ENCODE data around the gene ZFP82.

ZFP82 gene

GRCh38 chr19:36418287-36419001, at the start of gene ZFP82:
Gene ZFP82, minus strand, starts transcription at chr19:36418644. Its CDS starts 8,855 bp downstream, at chr19:36409789.
- Histone ChIP-seq H3K4me1 (ENCODE audit: control insufficient read depth, insufficient read depth, low read length) (peaks cover 8% of the 10 kb centered on the region), H3K27me3 (ENCODE audit: control insufficient read depth, insufficient read depth, low read length) (peaks cover 5% of the 10 kb centered on the region), H3K9me3 (ENCODE audit: control insufficient read depth, low read length) (no peaks in the 10 kb centered on the region), H3K36me3 (ENCODE audit: control insufficient read depth, insufficient read depth, low read length) (no peaks in the 10 kb centered on the region), H3K4me3 (ENCODE audit: low read length) (peak within 1 kb of the TSS; percentile 26), H3K9ac (ENCODE audit: low read length) (peak within 1 kb of the TSS; percentile 73)

- Histone ChIP-seq H3K36me3 (ENCODE audit: control insufficient read depth, insufficient read depth, low read length) (no peaks in the 10 kb centered on the region), H3K9me3 (ENCODE audit: control insufficient read depth, low read length) (no peaks in the 10 kb centered on the region), H3K27me3 (ENCODE audit: control insufficient read depth, insufficient read depth, low read length) (no peaks in the 10 kb centered on the region)
Observed at GRCh38 chr19:36460046-36460445, 41.6 kb upstream of the ZFP82 start.

GRCh38 chr19:36456831-36457230, 38.4 kb upstream of the ZFP82 start:
- Histone ChIP-seq H3K4me3 (ENCODE audit: low read length) (no peak overlapping the region), H3K27me3 (ENCODE audit: control insufficient read depth, insufficient read depth, low read length) (no peaks in the 10 kb centered on the region), H3K36me3 (ENCODE audit: control insufficient read depth, insufficient read depth, low read length) (no peaks in the 10 kb centered on the region), H3K9ac (ENCODE audit: low read length) (no peak overlapping the region), H3K9me3 (ENCODE audit: control insufficient read depth, low read length) (no peaks in the 10 kb centered on the region), H3K4me1 (ENCODE audit: control insufficient read depth, insufficient read depth, low read length) (no peaks in the 10 kb centered on the region)

More at GRCh38 chr19:36460046-36460445, 41.6 kb upstream of the ZFP82 start:
- Histone ChIP-seq H3K4me1 (ENCODE audit: control insufficient read depth, insufficient read depth, low read length) (no peaks in the 10 kb centered on the region), H3K4me3 (ENCODE audit: low read length) (no peak overlapping the region), H3K9ac (ENCODE audit: low read length) (no peak overlapping the region)

- Histone ChIP-seq H3K4me1 (ENCODE audit: control insufficient read depth, insufficient read depth, low read length) (no peaks in the 10 kb centered on the region), H3K9ac (ENCODE audit: low read length) (no peak overlapping the region), H3K27me3 (ENCODE audit: control insufficient read depth, insufficient read depth, low read length) (no peaks in the 10 kb centered on the region), H3K4me3 (ENCODE audit: low read length) (no peak overlapping the region), H3K9me3 (ENCODE audit: control insufficient read depth, low read length) (peaks cover 15% of the 10 kb centered on the region), H3K36me3 (ENCODE audit: control insufficient read depth, insufficient read depth, low read length) (no peaks in the 10 kb centered on the region)
Observed at GRCh38 chr19:36449059-36449670, 30.7 kb upstream of the ZFP82 start.

- no peaks in the 10 kb centered on the region for H3K4me1 ChIP-seq (ENCODE audit: control insufficient read depth, insufficient read depth, low read length)
- H3K36me3 ChIP-seq (ENCODE audit: control insufficient read depth, insufficient read depth, low read length): no peaks in the 10 kb centered on the region
- no peaks in the 10 kb centered on the region for H3K9me3 ChIP-seq (ENCODE audit: control insufficient read depth, low read length)
- no peaks in the 10 kb centered on the region for H3K27me3 ChIP-seq (ENCODE audit: control insufficient read depth, insufficient read depth, low read length)
- no peak overlapping the region for H3K4me3 ChIP-seq (ENCODE audit: low read length)
- no peak overlapping the region for H3K9ac ChIP-seq (ENCODE audit: low read length)
Observed at GRCh38 chr19:36441339-36441738, 22.9 kb upstream of the ZFP82 start.

- Histone ChIP-seq H3K4me3 (ENCODE audit: low read length) (no peak overlapping the region), H3K9ac (ENCODE audit: low read length) (no peak overlapping the region), H3K27me3 (ENCODE audit: control insufficient read depth, insufficient read depth, low read length) (no peaks in the 10 kb centered on the region), H3K9me3 (ENCODE audit: control insufficient read depth, low read length) (no peaks in the 10 kb centered on the region), H3K36me3 (ENCODE audit: control insufficient read depth, insufficient read depth, low read length) (no peaks in the 10 kb centered on the region), H3K4me1 (ENCODE audit: control insufficient read depth, insufficient read depth, low read length) (no peaks in the 10 kb centered on the region)
Observed at GRCh38 chr19:36436531-36436930, 18.1 kb upstream of the ZFP82 start.

- H3K36me3 ChIP-seq (ENCODE audit: control insufficient read depth, insufficient read depth, low read length): no peaks in the 10 kb centered on the region
- no peak overlapping the region for H3K9ac ChIP-seq (ENCODE audit: low read length)
- H3K9me3 ChIP-seq (ENCODE audit: control insufficient read depth, low read length): no peaks in the 10 kb centered on the region
- no peak overlapping the region for H3K4me3 ChIP-seq (ENCODE audit: low read length)
- H3K27me3 ChIP-seq (ENCODE audit: control insufficient read depth, insufficient read depth, low read length): peaks cover 5% of the 10 kb centered on the region
- no peaks in the 10 kb centered on the region for H3K4me1 ChIP-seq (ENCODE audit: control insufficient read depth, insufficient read depth, low read length)
Observed at GRCh38 chr19:36423925-36424324, 5.5 kb upstream of the ZFP82 start.

GRCh38 chr19:36421749-36422481, 3.5 kb upstream of the ZFP82 start:
- Histone ChIP-seq H3K27me3 (ENCODE audit: control insufficient read depth, insufficient read depth, low read length) (peaks cover 5% of the 10 kb centered on the region), H3K4me1 (ENCODE audit: control insufficient read depth, insufficient read depth, low read length) (peaks cover 8% of the 10 kb centered on the region), H3K9ac (ENCODE audit: low read length) (no peak overlapping the region), H3K36me3 (ENCODE audit: control insufficient read depth, insufficient read depth, low read length) (no peaks in the 10 kb centered on the region), H3K4me3 (ENCODE audit: low read length) (no peak overlapping the region), H3K9me3 (ENCODE audit: control insufficient read depth, low read length) (no peaks in the 10 kb centered on the region)

- Histone ChIP-seq H3K27me3 (ENCODE audit: control insufficient read depth, insufficient read depth, low read length) (peaks cover 5% of the 10 kb centered on the region), H3K4me3 (ENCODE audit: low read length) (no peak overlapping the region), H3K36me3 (ENCODE audit: control insufficient read depth, insufficient read depth, low read length) (no peaks in the 10 kb centered on the region), H3K9me3 (ENCODE audit: control insufficient read depth, low read length) (no peaks in the 10 kb centered on the region), H3K9ac (ENCODE audit: low read length) (no peak overlapping the region), H3K4me1 (ENCODE audit: control insufficient read depth, insufficient read depth, low read length) (peaks cover 8% of the 10 kb centered on the region)
Observed at GRCh38 chr19:36420961-36421748, 2.7 kb upstream of the ZFP82 start.

- H3K9ac ChIP-seq (ENCODE audit: low read length): peak overlapping the region; percentile 73
- H3K4me1 ChIP-seq (ENCODE audit: control insufficient read depth, insufficient read depth, low read length): peaks cover 8% of the 10 kb centered on the region
- H3K36me3 ChIP-seq (ENCODE audit: control insufficient read depth, insufficient read depth, low read length): no peaks in the 10 kb centered on the region
- H3K9me3 ChIP-seq (ENCODE audit: control insufficient read depth, low read length): no peaks in the 10 kb centered on the region
- H3K4me3 ChIP-seq (ENCODE audit: low read length): peak overlapping the region; percentile 26
- H3K27me3 ChIP-seq (ENCODE audit: control insufficient read depth, insufficient read depth, low read length): peaks cover 5% of the 10 kb centered on the region
Observed at GRCh38 chr19:36417752-36418286, 625 bp downstream of the ZFP82 start.

GRCh38 chr19:36409841-36410240, 8.6 kb downstream of the ZFP82 start:
- Histone ChIP-seq H3K4me3 (ENCODE audit: low read length) (no peak overlapping the region), H3K9ac (ENCODE audit: low read length) (no peak overlapping the region), H3K4me1 (ENCODE audit: control insufficient read depth, insufficient read depth, low read length) (no peaks in the 10 kb centered on the region), H3K36me3 (ENCODE audit: control insufficient read depth, insufficient read depth, low read length) (no peaks in the 10 kb centered on the region), H3K9me3 (ENCODE audit: control insufficient read depth, low read length) (no peaks in the 10 kb centered on the region), H3K27me3 (ENCODE audit: control insufficient read depth, insufficient read depth, low read length) (no peaks in the 10 kb centered on the region)

Data from mucosa of stomach (tissue), 1 donor.